Osteoblast (primary cell): ENCODE data around the gene ITGA4. TPM values are rescaled to one million over a fixed set of nuclear protein-coding genes. Genes with fewer than 3 reads are reported as not detected.

Source experiments
- DNase-seq: peaks from one replicate; pipeline ENCODE4 v3.0.0; 2011; ENCODE audit warnings: low spot score, mixed read lengths; ENCODE audit not compliant: insufficient read length; ENCODE audit errors: missing footprints
- H2AFZ ChIP-seq: 2 replicates; pipeline ENCODE4 v1.6.0; 2011; ENCODE audit warnings: mild to moderate bottlenecking, low read length
- H3K27ac ChIP-seq: 2 replicates; pipeline ENCODE4 v1.5.1; 2011; ENCODE audit warnings: mild to moderate bottlenecking, low read depth, low read length, moderate library complexity
- H3K27me3 ChIP-seq: 2 replicates; pipeline ENCODE4 v1.6.0; 2012; ENCODE audit warnings: mild to moderate bottlenecking, control low read depth, inconsistent platforms, low read length, moderate library complexity; ENCODE audit not compliant: insufficient read depth
- H3K36me3 ChIP-seq: 2 replicates; pipeline ENCODE4 v1.5.1; 2011; ENCODE audit warnings: mild to moderate bottlenecking, low read length, control low read depth, moderate library complexity; ENCODE audit not compliant: insufficient read depth
- H3K4me1 ChIP-seq: 2 replicates; pipeline ENCODE4 v1.5.1; 2011; ENCODE audit warnings: mild to moderate bottlenecking, low read length, control low read depth, moderate library complexity; ENCODE audit not compliant: insufficient read depth
- H3K4me2 ChIP-seq: 2 replicates; pipeline ENCODE4 v1.6.0; 2011; ENCODE audit warnings: mild to moderate bottlenecking, low read length; ENCODE audit not compliant: insufficient read depth
- H3K4me3 ChIP-seq: fragments of 200-600 bp; sonication (generic); 3 replicates; pipeline ENCODE4 v1.5.1; 2012; ENCODE audit warnings: mild to moderate bottlenecking, low read length, inconsistent platforms; ENCODE audit not compliant: insufficient read depth
- H3K79me2 ChIP-seq: 2 replicates; pipeline ENCODE4 v1.6.0; 2012; ENCODE audit warnings: mild to moderate bottlenecking, low read length, control low read depth, inconsistent platforms; ENCODE audit not compliant: insufficient read depth
- H3K9me3 ChIP-seq: 2 replicates; pipeline ENCODE4 v1.5.1; 2011; ENCODE audit warnings: low read depth, low read length, control low read depth
- H4K20me1 ChIP-seq: 2 replicates; pipeline ENCODE4 v1.6.0; 2012; ENCODE audit warnings: mild to moderate bottlenecking, low read length, control low read depth; ENCODE audit not compliant: insufficient read depth
- total RNA-seq: library from RNA; depleted of rRNA; stranded (reverse); fragments of >200 nt; gene quantifications from 2 replicates; pipeline ENCODE4 v1.2.3, GENCODE V29; 2012
- TF ChIP-seq, protein P1 (sequence below): IDR thresholded peaks from 2 replicates; pipeline ENCODE4 v1.5.1; 2011; ENCODE audit warnings: mild to moderate bottlenecking, low read depth, low read length, moderate library complexity; ENCODE audit errors: extremely low read depth

The ITGA4 gene
- total RNA-seq, 1 donor: 9.0 TPM

GRCh38 chr2:181536730-181537129, 79.5 kb downstream of the ITGA4 start:
- H3K27ac ChIP-seq: no peak overlapping the region
- TF ChIP-seq, protein P1, sequence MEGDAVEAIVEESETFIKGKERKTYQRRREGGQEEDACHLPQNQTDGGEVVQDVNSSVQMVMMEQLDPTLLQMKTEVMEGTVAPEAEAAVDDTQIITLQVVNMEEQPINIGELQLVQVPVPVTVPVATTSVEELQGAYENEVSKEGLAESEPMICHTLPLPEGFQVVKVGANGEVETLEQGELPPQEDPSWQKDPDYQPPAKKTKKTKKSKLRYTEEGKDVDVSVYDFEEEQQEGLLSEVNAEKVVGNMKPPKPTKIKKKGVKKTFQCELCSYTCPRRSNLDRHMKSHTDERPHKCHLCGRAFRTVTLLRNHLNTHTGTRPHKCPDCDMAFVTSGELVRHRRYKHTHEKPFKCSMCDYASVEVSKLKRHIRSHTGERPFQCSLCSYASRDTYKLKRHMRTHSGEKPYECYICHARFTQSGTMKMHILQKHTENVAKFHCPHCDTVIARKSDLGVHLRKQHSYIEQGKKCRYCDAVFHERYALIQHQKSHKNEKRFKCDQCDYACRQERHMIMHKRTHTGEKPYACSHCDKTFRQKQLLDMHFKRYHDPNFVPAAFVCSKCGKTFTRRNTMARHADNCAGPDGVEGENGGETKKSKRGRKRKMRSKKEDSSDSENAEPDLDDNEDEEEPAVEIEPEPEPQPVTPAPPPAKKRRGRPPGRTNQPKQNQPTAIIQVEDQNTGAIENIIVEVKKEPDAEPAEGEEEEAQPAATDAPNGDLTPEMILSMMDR: no peak
- H4K20me1 ChIP-seq: no peaks in the 10 kb centered on the region
- H3K4me3 ChIP-seq: no peak overlapping the region
- no peaks in the 10 kb centered on the region for H3K27me3 ChIP-seq
- no peak overlapping the region for H2AFZ ChIP-seq
- no peaks in the 10 kb centered on the region for H3K4me1 ChIP-seq
- H3K9me3 ChIP-seq: no peaks in the 10 kb centered on the region
- DNase-seq: no peak
- no peak overlapping the region for H3K4me2 ChIP-seq
- H3K79me2 ChIP-seq: no peaks in the 10 kb centered on the region
- no peaks in the 10 kb centered on the region for H3K36me3 ChIP-seq

- Histone ChIP-seq H3K4me3 (no peak overlapping the region), H3K4me2 (no peak overlapping the region), H2AFZ (no peak overlapping the region), H3K79me2 (no peaks in the 10 kb centered on the region), H3K9me3 (no peaks in the 10 kb centered on the region), H3K36me3 (no peaks in the 10 kb centered on the region), H3K27me3 (no peaks in the 10 kb centered on the region), H3K27ac (no peak overlapping the region), H3K4me1 (no peaks in the 10 kb centered on the region), H4K20me1 (no peaks in the 10 kb centered on the region)
- DNase-seq: no peak
- TF ChIP-seq, protein P1: no peak
Observed at GRCh38 chr2:181540421-181540820, 83.2 kb downstream of the ITGA4 start.

- Histone ChIP-seq H3K79me2 (no peaks in the 10 kb centered on the region), H3K36me3 (no peaks in the 10 kb centered on the region), H3K27ac (no peak overlapping the region), H3K4me3 (no peak overlapping the region), H4K20me1 (no peaks in the 10 kb centered on the region), H3K27me3 (no peaks in the 10 kb centered on the region), H2AFZ (no peak overlapping the region), H3K9me3 (no peaks in the 10 kb centered on the region), H3K4me1 (no peaks in the 10 kb centered on the region), H3K4me2 (no peak overlapping the region)
- DNase-seq: no peak
- TF ChIP-seq, protein P1: no peak
Observed at GRCh38 chr2:181542170-181542569, 85.0 kb downstream of the ITGA4 start.

- H3K4me2 ChIP-seq: no peak overlapping the region
- no peaks in the 10 kb centered on the region for H3K36me3 ChIP-seq
- no peak overlapping the region for H3K27ac ChIP-seq
- no peaks in the 10 kb centered on the region for H4K20me1 ChIP-seq
- no peak overlapping the region for H2AFZ ChIP-seq
- DNase-seq: no peak
- no peaks in the 10 kb centered on the region for H3K79me2 ChIP-seq
- no peaks in the 10 kb centered on the region for H3K4me1 ChIP-seq
- H3K27me3 ChIP-seq: no peaks in the 10 kb centered on the region
- H3K4me3 ChIP-seq: no peak overlapping the region
- TF ChIP-seq, protein P1: no peak
- no peaks in the 10 kb centered on the region for H3K9me3 ChIP-seq
Observed at GRCh38 chr2:181546086-181546485, 88.9 kb downstream of the ITGA4 start.
